Measurements from ENCODE around the gene CADPS.

Gene CADPS

GRCh38 chr3:62822905-62823304 lies 52.3 kb downstream of the CADPS start:
- Histone ChIP-seq H3K36me3 (ENCODE audit: insufficient read depth, low read length) (no peaks in the 10 kb centered on the region), H3K9ac (ENCODE audit: low read depth, low read length, poor library complexity, severe bottlenecking) (no peak overlapping the region), H3K4me2 (ENCODE audit: low read depth, low read length, poor library complexity, severe bottlenecking) (no peak overlapping the region), H2AFZ (ENCODE audit: low read length) (no peak overlapping the region), H3K4me3 (ENCODE audit: low read length, poor library complexity, severe bottlenecking) (no peak overlapping the region), H3F3A (ENCODE audit: low read depth) (no peaks in the 10 kb centered on the region), H3K9me3 (ENCODE audit: insufficient read depth, low read depth, low read length) (no peaks in the 10 kb centered on the region), H3K79me2 (ENCODE audit: insufficient read depth, low read length) (no peaks in the 10 kb centered on the region), H3K27me3 (ENCODE audit: insufficient read depth, low read length, poor library complexity, severe bottlenecking) (no peaks in the 10 kb centered on the region), H3K9me2 (replicated peaks; ENCODE audit: low read depth, low read length) (no peaks in the 10 kb centered on the region), H3K4me1 (ENCODE audit: insufficient read depth, low read length, poor library complexity, severe bottlenecking) (no peaks in the 10 kb centered on the region), H4K20me1 (ENCODE audit: insufficient read depth, low read length, poor library complexity, severe bottlenecking) (no peaks in the 10 kb centered on the region)
- TF ChIP-seq EZH2phosphoT487 (IDR thresholded peaks at IDR 0.05; ENCODE audit: borderline replicate concordance) (no peak), CTCF (conservative IDR thresholded peaks at IDR 0.05; ENCODE audit: low read length) (no peak)

DNA sequence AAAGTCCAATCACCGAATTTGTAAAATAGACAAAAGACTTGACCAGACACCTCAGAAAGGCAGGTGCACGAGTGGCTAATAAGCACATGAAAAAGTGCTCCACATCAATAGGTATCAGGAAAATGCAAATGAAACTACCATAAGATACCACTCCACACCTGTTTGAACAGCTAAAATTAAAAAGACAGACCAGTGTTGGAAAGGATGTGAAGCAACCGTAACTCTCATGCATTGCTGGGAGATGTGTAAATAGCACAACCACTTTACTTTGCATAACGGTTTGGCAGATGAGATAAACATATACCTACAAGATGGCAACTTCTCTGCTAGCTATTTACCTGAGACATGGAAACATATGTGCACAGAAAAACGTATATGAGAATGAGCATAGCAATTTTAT lies 56.9 kb downstream of the CADPS start:
- Histone ChIP-seq H3K36me3 (ENCODE audit: insufficient read depth, low read length) (no peaks in the 10 kb centered on the region), H3K4me3 (ENCODE audit: low read length, poor library complexity, severe bottlenecking) (no peak overlapping the region), H3K4me2 (ENCODE audit: low read depth, low read length, poor library complexity, severe bottlenecking) (no peak overlapping the region), H4K20me1 (ENCODE audit: insufficient read depth, low read length, poor library complexity, severe bottlenecking) (no peaks in the 10 kb centered on the region), H3K27me3 (ENCODE audit: insufficient read depth, low read length, poor library complexity, severe bottlenecking) (no peaks in the 10 kb centered on the region), H3K9me2 (replicated peaks; ENCODE audit: low read depth, low read length) (no peaks in the 10 kb centered on the region), H3K4me1 (ENCODE audit: insufficient read depth, low read length, poor library complexity, severe bottlenecking) (no peaks in the 10 kb centered on the region), H3K79me2 (ENCODE audit: insufficient read depth, low read length) (no peaks in the 10 kb centered on the region), H2AFZ (ENCODE audit: low read length) (no peak overlapping the region), H3F3A (ENCODE audit: low read depth) (no peaks in the 10 kb centered on the region), H3K9ac (ENCODE audit: low read depth, low read length, poor library complexity, severe bottlenecking) (no peak overlapping the region), H3K9me3 (ENCODE audit: insufficient read depth, low read depth, low read length) (no peaks in the 10 kb centered on the region)
- TF ChIP-seq CTCF (conservative IDR thresholded peaks at IDR 0.05; ENCODE audit: low read length) (no peak), EZH2phosphoT487 (IDR thresholded peaks at IDR 0.05; ENCODE audit: borderline replicate concordance) (no peak)

- H3K9ac ChIP-seq (ENCODE audit: low read depth, low read length, poor library complexity, severe bottlenecking): no peak overlapping the region
- TF ChIP-seq EZH2phosphoT487 (IDR thresholded peaks at IDR 0.05; ENCODE audit: borderline replicate concordance): no peak
- no peak for TF ChIP-seq CTCF (conservative IDR thresholded peaks at IDR 0.05; ENCODE audit: low read length)
- no peaks in the 10 kb centered on the region for H3K4me1 ChIP-seq (ENCODE audit: insufficient read depth, low read length, poor library complexity, severe bottlenecking)
These were observed 57.5 kb downstream of the CADPS start for GRCh38 chr3:62817678-62818077.

More at GRCh38 chr3:62817678-62818077, 57.5 kb downstream of the CADPS start:
- no peaks in the 10 kb centered on the region for H3K9me3 ChIP-seq (ENCODE audit: insufficient read depth, low read depth, low read length)
- H3K36me3 ChIP-seq (ENCODE audit: insufficient read depth, low read length): no peaks in the 10 kb centered on the region
- H2AFZ ChIP-seq (ENCODE audit: low read length): no peak overlapping the region
- no peak overlapping the region for H3K4me2 ChIP-seq (ENCODE audit: low read depth, low read length, poor library complexity, severe bottlenecking)
- H3F3A ChIP-seq (ENCODE audit: low read depth): no peaks in the 10 kb centered on the region
- H4K20me1 ChIP-seq (ENCODE audit: insufficient read depth, low read length, poor library complexity, severe bottlenecking): no peaks in the 10 kb centered on the region
- no peaks in the 10 kb centered on the region for H3K9me2 ChIP-seq (replicated peaks; ENCODE audit: low read depth, low read length)
- H3K27me3 ChIP-seq (ENCODE audit: insufficient read depth, low read length, poor library complexity, severe bottlenecking): no peaks in the 10 kb centered on the region
- no peaks in the 10 kb centered on the region for H3K79me2 ChIP-seq (ENCODE audit: insufficient read depth, low read length)
- H3K4me3 ChIP-seq (ENCODE audit: low read length, poor library complexity, severe bottlenecking): no peak overlapping the region

Data from Loucy (cell line).